ENCODE results near the gene EME2. TPM values are rescaled to one million over a fixed set of nuclear protein-coding genes. Genes with fewer than 3 reads are reported as not detected.
A peak's percentile ranks its signal among the peaks of the same experiment; 100 is the strongest.

EME2 gene
- total and polyA plus RNA-seq, 2 of the 13 experiments (the other 11 are each of a cell fraction or from before 2014, with no cell fraction given): 4.4 to 7.6 TPM

GRCh38 chr16:1788708-1789100 is 16.1 kb downstream of the EME2 start:
- no TSS peak for BruUV-seq (replicated peaks)
- Histone ChIP-seq H3K79me2 (ENCODE audit: insufficient read depth, low read length) (peaks cover 21% of the 10 kb centered on the region), H3K4me3 (replicated peaks in 1 of 3; ENCODE audit: insufficient read depth in 1 of 3, low read depth in 2 of 3, low read length in 3 of 3) (no peak overlapping the region), H3K4me2 (ENCODE audit: low read depth, low read length) (no peak overlapping the region), H3K36me3 (replicated peaks in 1 of 2; ENCODE audit: control insufficient read depth in 1 of 2, insufficient read depth in 2 of 2, low read length in 2 of 2) (peaks cover 4 to 7% of the 10 kb centered on the region in 2 experiments; a peak in 3 of 5 replicates), H3K4me1 (ENCODE audit: insufficient read depth, low read length) (peaks cover 16% of the 10 kb centered on the region), H3K9ac (ENCODE audit: insufficient read depth, low read depth, low read length) (no peak overlapping the region), H2AFZ (ENCODE audit: low read length) (no peak overlapping the region), H3K27me3 (ENCODE audit: control insufficient read depth in 1 of 2, insufficient read depth in 2 of 2, low read length in 2 of 2) (no peaks in the 10 kb centered on the region), H3K9me3 (ENCODE audit: low read length) (no peaks in the 10 kb centered on the region), H3K27ac (ENCODE audit: extremely low read length, insufficient read depth, low read length) (no peak overlapping the region), H4K20me1 (ENCODE audit: insufficient read depth, low read length) (peaks cover 4% of the 10 kb centered on the region; the same call in 1 of the 2 replicates)
- no peak for FAIRE-seq
- in situ Hi-C loops (cut with HindIII; ENCODE audit: extremely low pct_ligation_motif_present, low pct_unique_long_range_greater_than_20kb): no loop called here
- intact Hi-C loops (cut with micrococcal nuclease; ENCODE audit: unreplicated experiment): no loop called here
- no peak for ATAC-seq
- ChIA-PET CTCF (ENCODE audit: low intra/inter-chr PET ratio, low total read pairs) (no interaction called here), POLR2A (no interaction called here)
- WGBS (ENCODE audit: low lambda C conversion rate): 91% methylated on average over 14 of the region's 19 CpGs
- DNase-seq (ENCODE audit: low spot score): no peak
- TF ChIP-seq ZNF768 (CRISPR knock-in tag; IDR thresholded peaks at IDR 0.05) (no peak), RBFOX2 (IDR thresholded peaks at IDR 0.05; ENCODE audit: low read depth, low read length) (0 out of 2 replicates have a peak, but pooled peaks have one; percentile 24)

- H4K20me1 ChIP-seq (ENCODE audit: insufficient read depth, low read length): no peaks in the 10 kb centered on the region
- FAIRE-seq (no peak), DNase-seq (ENCODE audit: low spot score) (no peak), ATAC-seq (no peak)
- in situ Hi-C loops (cut with HindIII; ENCODE audit: extremely low pct_ligation_motif_present, low pct_unique_long_range_greater_than_20kb) (no loop called here), intact Hi-C loops (cut with micrococcal nuclease; ENCODE audit: unreplicated experiment) (no loop called here)
- no peak overlapping the region for H3K4me3 ChIP-seq (replicated peaks in 1 of 3; ENCODE audit: insufficient read depth in 1 of 3, low read depth in 2 of 3, low read length in 3 of 3)
- no peak overlapping the region for H2AFZ ChIP-seq (ENCODE audit: low read length)
- CTCF ChIA-PET (ENCODE audit: low intra/inter-chr PET ratio, low total read pairs): no interaction called here
- peaks cover 15% of the 10 kb centered on the region; the same call in 1 of the 2 replicates for H3K4me1 ChIP-seq (ENCODE audit: insufficient read depth, low read length)
- 0 out of 2 replicates have a peak, but pooled peaks have one; percentile 25 for TF ChIP-seq RBFOX2 (IDR thresholded peaks at IDR 0.05; ENCODE audit: low read depth, low read length)
- peak; percentile 23 for TF ChIP-seq AGO2 (optimal IDR thresholded peaks at IDR 0.05; ENCODE audit: low read depth, low read length)
- no peak for TF ChIP-seq THAP8 (CRISPR knock-in tag; IDR thresholded peaks at IDR 0.05; ENCODE audit: borderline replicate concordance)
- TF ChIP-seq GFI1 (CRISPR knock-in tag; IDR thresholded peaks at IDR 0.05; ENCODE audit: borderline replicate concordance): no peak
- no peak for TF ChIP-seq ZFP62 (CRISPR knock-in tag; IDR thresholded peaks at IDR 0.05)
- WGBS (ENCODE audit: low lambda C conversion rate): 89% methylated on average over 11 of the region's 25 CpGs
- no peaks in the 10 kb centered on the region for H3K27me3 ChIP-seq (ENCODE audit: control insufficient read depth in 1 of 2, insufficient read depth in 2 of 2, low read length in 2 of 2)
- no peak overlapping the region for H3K27ac ChIP-seq (ENCODE audit: extremely low read length, insufficient read depth, low read length)
- BruUV-seq (replicated peaks): no TSS peak
- no peak overlapping the region for H3K9ac ChIP-seq (ENCODE audit: insufficient read depth, low read depth, low read length)
- peaks cover 4 to 7% of the 10 kb centered on the region in 2 experiments; a peak in 3 of 5 replicates for H3K36me3 ChIP-seq (replicated peaks in 1 of 2; ENCODE audit: control insufficient read depth in 1 of 2, insufficient read depth in 2 of 2, low read length in 2 of 2)
- no peak overlapping the region for H3K4me2 ChIP-seq (ENCODE audit: low read depth, low read length)
- H3K79me2 ChIP-seq (ENCODE audit: insufficient read depth, low read length): peaks cover 14% of the 10 kb centered on the region
- POLR2A ChIA-PET: no interaction called here
- H3K9me3 ChIP-seq (ENCODE audit: low read length): no peaks in the 10 kb centered on the region
These were observed 17.0 kb downstream of the EME2 start for GRCh38 chr16:1789643-1790045.

Measured in HepG2 (cell line).